Keratinocyte (primary cell): ENCODE results near the gene ARMH3. TPM values are rescaled to one million over a fixed set of nuclear protein-coding genes. Genes with fewer than 3 reads are reported as not detected.

Experiments used
- DNase-seq: peaks from one replicate; pipeline ENCODE4 v3.0.0-alpha.2; 2011; ENCODE audit warnings: low read depth, missing footprints, low spot score
- FAIRE-seq: peaks from 2 replicates; lab custom pipeline; 2011; peaks lifted over from hg19 to GRCh38; lab: Jason Lieb, UNC
- H2AFZ ChIP-seq: 2 replicates; pipeline ENCODE4 v1.6.0; 2012; ENCODE audit warnings: low read length, control low read depth, inconsistent platforms; ENCODE audit not compliant: control insufficient read depth
- H3K27ac ChIP-seq: 2 replicates; pipeline ENCODE4 v1.5.1; 2011; ENCODE audit warnings: low read length; ENCODE audit not compliant: control insufficient read depth, insufficient read depth
- H3K27me3 ChIP-seq: 3 replicates; pipeline ENCODE4 v1.6.0; 2011; ENCODE audit warnings: low read length; ENCODE audit not compliant: control insufficient read depth, insufficient read depth; ENCODE audit errors: extremely low read depth
- H3K36me3 ChIP-seq, 2 experiments: 2 replicates in 1 of 2; 3 replicates in 1 of 2; pipeline ENCODE4 v1.5.1; 2011; ENCODE audit warnings: low read length in 2 of 2, mild to moderate bottlenecking in 1 of 2; ENCODE audit not compliant: control insufficient read depth in 2 of 2, insufficient read depth in 2 of 2; ENCODE audit errors: extremely low read depth in 1 of 2
- H3K4me1 ChIP-seq: 3 replicates; pipeline ENCODE4 v1.5.1; 2011; ENCODE audit warnings: low read length; ENCODE audit not compliant: control insufficient read depth, insufficient read depth; ENCODE audit errors: extremely low read depth
- H3K4me2 ChIP-seq: 3 replicates; pipeline ENCODE4 v1.6.0; 2011; ENCODE audit warnings: low read depth, low read length; ENCODE audit not compliant: control insufficient read depth, insufficient read depth; ENCODE audit errors: extremely low read depth
- H3K4me3 ChIP-seq, 3 experiments: fragments of 200-600 bp in 1 of 3; sonication (generic) in 1 of 3; 2 replicates in 2 of 3; 3 replicates in 1 of 3; pipeline ENCODE4 v1.5.1; 2011 to 2016; ENCODE audit warnings: low read length in 3 of 3, mild to moderate bottlenecking in 3 of 3, control low read depth in 2 of 3, inconsistent platforms in 1 of 3, low read depth in 1 of 3, mixed read lengths in 1 of 3, mixed run types in 1 of 3, moderate library complexity in 1 of 3; ENCODE audit not compliant: control insufficient read depth in 2 of 3, insufficient read depth in 2 of 3; ENCODE audit errors: extremely low read depth in 1 of 3
- H3K79me2 ChIP-seq: 2 replicates; pipeline ENCODE4 v1.6.0; 2012; ENCODE audit warnings: low read length; ENCODE audit not compliant: control insufficient read depth, insufficient read depth
- H3K9ac ChIP-seq: 3 replicates; pipeline ENCODE4 v1.6.0; 2011; ENCODE audit warnings: low read length; ENCODE audit not compliant: control insufficient read depth, insufficient read depth; ENCODE audit errors: extremely low read depth
- H3K9me1 ChIP-seq: 3 replicates; pipeline ENCODE4 v1.6.0; 2011; ENCODE audit warnings: low read length; ENCODE audit not compliant: control insufficient read depth, insufficient read depth; ENCODE audit errors: extremely low read depth
- H3K9me3 ChIP-seq: 2 replicates; pipeline ENCODE4 v1.5.1; 2012; ENCODE audit warnings: low read depth, low read length; ENCODE audit not compliant: control insufficient read depth
- H4K20me1 ChIP-seq: 3 replicates; pipeline ENCODE4 v1.6.0; 2011; ENCODE audit warnings: low read length; ENCODE audit not compliant: control insufficient read depth, insufficient read depth; ENCODE audit errors: extremely low read depth
- EZH2 ChIP-seq: IDR thresholded peaks from one replicate; pipeline ENCODE4 v1.6.1; 2012; ENCODE audit warnings: inconsistent platforms, mild to moderate bottlenecking, low read length, moderate library complexity
- dilution Hi-C: fragments of 300-500 bp; cut with MboI; formaldehyde crosslinking; loops from one replicate; pipeline ENCODE4 v1.7.0; 2020; ENCODE audit warnings: low sequenced_read_pairs; ENCODE audit not compliant: extremely low pct_ligation_motif_present
- polyA plus RNA-seq, 5 experiments: library from polyadenylated mRNA; depleted of rRNA in 3 of 5; stranded (reverse) in 3 of 5; stranded (forward) in 1 of 5; unstranded in 1 of 5; fragments of >200 nt; gene quantifications; 1 replicate in 1 of 5; 2 replicates in 3 of 5; 3 replicates in 1 of 5; pipeline versions ENCODE4 v1.2.1 to v1.2.3, GENCODE V29; 2011 to 2012; ENCODE audit warnings: missing spikeins in 2 of 5, low read depth in 1 of 5, low replicate concordance in 1 of 5
- TF ChIP-seq, protein P1 (sequence below), 3 experiments: IDR thresholded peaks in 1 of 3; conservative IDR thresholded peaks in 1 of 3; optimal IDR thresholded peaks in 1 of 3; 2 replicates in 2 of 3; 3 replicates in 1 of 3; pipeline versions ENCODE3 to v1.5.1; 2011; ENCODE audit warnings: low read length in 3 of 3, mild to moderate bottlenecking in 3 of 3, moderate library complexity in 2 of 3, control low read depth in 1 of 3, inconsistent platforms in 1 of 3; ENCODE audit not compliant: insufficient read depth in 2 of 3; ENCODE audit errors: extremely low read depth in 1 of 3

Gene ARMH3
- polyA plus RNA-seq, 1 donor (not counting 4 experiments of a cell fraction or from before 2014, with no cell fraction given) = 25.3 TPM

DNA sequence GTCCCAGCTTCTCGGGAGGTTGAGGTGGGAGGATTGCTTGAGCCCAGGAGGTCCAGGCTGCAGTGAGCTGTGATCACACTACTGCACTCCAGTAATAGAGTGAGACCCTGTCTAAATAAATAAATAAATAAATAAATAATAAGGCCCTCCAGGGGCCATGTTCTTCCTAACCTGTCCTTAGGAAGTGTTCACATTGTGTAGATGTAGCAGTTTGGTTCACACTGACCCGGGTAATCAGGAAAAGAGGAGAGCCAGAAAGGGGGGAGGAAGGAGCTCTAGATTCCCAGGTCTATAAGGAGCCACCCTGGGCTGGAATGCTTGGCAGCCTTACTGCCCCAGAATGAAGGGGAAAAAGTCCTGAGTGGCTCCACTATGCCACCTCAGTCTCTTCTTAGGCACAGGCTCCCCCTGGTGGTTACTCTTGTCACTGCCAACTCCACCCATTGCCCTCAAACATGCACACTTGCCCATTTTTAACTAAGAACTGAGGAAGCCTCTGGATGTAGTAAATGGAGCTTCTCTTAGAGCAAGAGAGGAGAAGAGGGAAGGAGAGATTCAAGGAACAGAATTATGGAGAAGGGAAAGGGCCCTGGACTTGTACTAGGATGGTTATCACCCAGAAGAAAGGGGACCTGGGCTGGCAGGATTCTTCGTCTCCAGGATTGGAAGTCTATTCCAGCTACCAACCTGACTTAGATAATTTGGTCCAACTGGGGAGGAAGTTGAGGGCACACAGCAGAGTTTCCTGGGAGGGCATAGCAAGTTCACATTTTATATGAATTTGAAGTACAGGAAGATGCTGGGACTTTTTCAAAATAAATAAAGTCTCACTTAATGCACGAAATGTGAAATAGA lies 16.9 kb upstream of the ARMH3 start:
- FAIRE-seq = peak; percentile 91

GRCh38 chr10:102069071-102069470 lies 13.1 kb upstream of the ARMH3 start:
- H3K27ac ChIP-seq = no peak overlapping the region
- H3K27me3 ChIP-seq = no peaks in the 10 kb centered on the region
- dilution Hi-C loops = no loop called here
- no peak for DNase-seq
- H4K20me1 ChIP-seq = peaks cover 2% of the 10 kb centered on the region
- TF ChIP-seq, protein P1, sequence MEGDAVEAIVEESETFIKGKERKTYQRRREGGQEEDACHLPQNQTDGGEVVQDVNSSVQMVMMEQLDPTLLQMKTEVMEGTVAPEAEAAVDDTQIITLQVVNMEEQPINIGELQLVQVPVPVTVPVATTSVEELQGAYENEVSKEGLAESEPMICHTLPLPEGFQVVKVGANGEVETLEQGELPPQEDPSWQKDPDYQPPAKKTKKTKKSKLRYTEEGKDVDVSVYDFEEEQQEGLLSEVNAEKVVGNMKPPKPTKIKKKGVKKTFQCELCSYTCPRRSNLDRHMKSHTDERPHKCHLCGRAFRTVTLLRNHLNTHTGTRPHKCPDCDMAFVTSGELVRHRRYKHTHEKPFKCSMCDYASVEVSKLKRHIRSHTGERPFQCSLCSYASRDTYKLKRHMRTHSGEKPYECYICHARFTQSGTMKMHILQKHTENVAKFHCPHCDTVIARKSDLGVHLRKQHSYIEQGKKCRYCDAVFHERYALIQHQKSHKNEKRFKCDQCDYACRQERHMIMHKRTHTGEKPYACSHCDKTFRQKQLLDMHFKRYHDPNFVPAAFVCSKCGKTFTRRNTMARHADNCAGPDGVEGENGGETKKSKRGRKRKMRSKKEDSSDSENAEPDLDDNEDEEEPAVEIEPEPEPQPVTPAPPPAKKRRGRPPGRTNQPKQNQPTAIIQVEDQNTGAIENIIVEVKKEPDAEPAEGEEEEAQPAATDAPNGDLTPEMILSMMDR (optimal IDR thresholded peaks at IDR 0.05 in 1 of 3, IDR thresholded peaks at IDR 0.05 in 1 of 3, conservative IDR thresholded peaks at IDR 0.05 in 1 of 3; ENCODE audit: extremely low read depth in 1 of 3, insufficient read depth in 2 of 3, low read length in 3 of 3) = no peak
- TF ChIP-seq EZH2 = no peak
- peaks cover 22% of the 10 kb centered on the region for H3K4me1 ChIP-seq
- H3K9me1 ChIP-seq = no peaks in the 10 kb centered on the region
- no peaks in the 10 kb centered on the region for H3K9me3 ChIP-seq
- no peak for FAIRE-seq
- no peak overlapping the region for H3K4me2 ChIP-seq
- no peak overlapping the region for H3K9ac ChIP-seq
- peaks cover 1 to 19% of the 10 kb centered on the region in 2 experiments for H3K36me3 ChIP-seq
- peaks cover 37% of the 10 kb centered on the region for H3K79me2 ChIP-seq
- H3K4me3 ChIP-seq = no peak overlapping the region
- H2AFZ ChIP-seq = no peak overlapping the region

More for the DNA sequence above, 16.9 kb upstream of the ARMH3 start:
- H3K79me2 ChIP-seq = peaks cover 12% of the 10 kb centered on the region
- dilution Hi-C loops = no loop called here
- TF ChIP-seq, protein P1 (optimal IDR thresholded peaks at IDR 0.05 in 1 of 3, IDR thresholded peaks at IDR 0.05 in 1 of 3, conservative IDR thresholded peaks at IDR 0.05 in 1 of 3; ENCODE audit: extremely low read depth in 1 of 3, insufficient read depth in 2 of 3, low read length in 3 of 3) = peak; percentile 92 to 98 (median 93)
- TF ChIP-seq EZH2 = no peak
- H3K27ac ChIP-seq = no peak overlapping the region
- peaks cover 2% of the 10 kb centered on the region for H4K20me1 ChIP-seq
- no peaks in the 10 kb centered on the region for H3K9me3 ChIP-seq
- H3K27me3 ChIP-seq = no peaks in the 10 kb centered on the region
- peaks cover 4% of the 10 kb centered on the region for H3K4me1 ChIP-seq
- H3K4me3 ChIP-seq = no peak overlapping the region
- no peak overlapping the region for H3K4me2 ChIP-seq
- no peak overlapping the region for H3K9ac ChIP-seq
- no peak overlapping the region for H2AFZ ChIP-seq
- H3K9me1 ChIP-seq = no peaks in the 10 kb centered on the region
- DNase-seq = peak; percentile 48
- peaks cover 1 to 12% of the 10 kb centered on the region in 2 experiments for H3K36me3 ChIP-seq
